ENCODE data around the gene TPRG1L.

GRCh38 chr1:3629561-3630160, 4.8 kb downstream of the TPRG1L start:
- TF ChIP-seq, protein P1, sequence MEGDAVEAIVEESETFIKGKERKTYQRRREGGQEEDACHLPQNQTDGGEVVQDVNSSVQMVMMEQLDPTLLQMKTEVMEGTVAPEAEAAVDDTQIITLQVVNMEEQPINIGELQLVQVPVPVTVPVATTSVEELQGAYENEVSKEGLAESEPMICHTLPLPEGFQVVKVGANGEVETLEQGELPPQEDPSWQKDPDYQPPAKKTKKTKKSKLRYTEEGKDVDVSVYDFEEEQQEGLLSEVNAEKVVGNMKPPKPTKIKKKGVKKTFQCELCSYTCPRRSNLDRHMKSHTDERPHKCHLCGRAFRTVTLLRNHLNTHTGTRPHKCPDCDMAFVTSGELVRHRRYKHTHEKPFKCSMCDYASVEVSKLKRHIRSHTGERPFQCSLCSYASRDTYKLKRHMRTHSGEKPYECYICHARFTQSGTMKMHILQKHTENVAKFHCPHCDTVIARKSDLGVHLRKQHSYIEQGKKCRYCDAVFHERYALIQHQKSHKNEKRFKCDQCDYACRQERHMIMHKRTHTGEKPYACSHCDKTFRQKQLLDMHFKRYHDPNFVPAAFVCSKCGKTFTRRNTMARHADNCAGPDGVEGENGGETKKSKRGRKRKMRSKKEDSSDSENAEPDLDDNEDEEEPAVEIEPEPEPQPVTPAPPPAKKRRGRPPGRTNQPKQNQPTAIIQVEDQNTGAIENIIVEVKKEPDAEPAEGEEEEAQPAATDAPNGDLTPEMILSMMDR (IDR thresholded peaks at IDR 0.05; ENCODE audit: insufficient read depth, low read length, poor library complexity, severe bottlenecking) = no peak
- no peak for TF ChIP-seq EZH2phosphoT487 (conservative IDR thresholded peaks at IDR 0.05; ENCODE audit: low read length)

Data from SU-DHL-6 (cell line).